HL-60 (cell line): ENCODE data around the gene MYO5B.

Experiments used
- DNase-seq, 2 experiments: peaks; one replicate each; pipeline ENCODE4 v3.0.0-alpha.2; 2010 to 2020; ENCODE audit warnings: low read depth in 1 of 2, low spot score in 1 of 2
- H3K27ac ChIP-seq: fragments of 250-450 bp; sonication (Bioruptor Pico); replicated peaks from 2 replicates; pipeline ENCODE4 v1.5.1; 2020; ENCODE audit warnings: mild to moderate bottlenecking, moderate library complexity
- H3K27me3 ChIP-seq: fragments of 250-450 bp; sonication (Bioruptor Pico); 2 replicates; pipeline ENCODE4 v1.5.1; 2021; ENCODE audit warnings: mild to moderate bottlenecking, moderate library complexity; ENCODE audit not compliant: insufficient read depth, poor library complexity, severe bottlenecking
- H3K4me3 ChIP-seq: replicated peaks from 2 replicates; pipeline ENCODE4 v1.5.1; 2011; ENCODE audit warnings: mild to moderate bottlenecking, control low read depth, low read length; ENCODE audit not compliant: insufficient read depth
- CTCF ChIP-seq: IDR thresholded peaks from one replicate; pipeline ENCODE4 v1.5.1; 2011; ENCODE audit warnings: low read length, control low read depth, inconsistent platforms; ENCODE audit not compliant: insufficient read depth
- GABPA ChIP-seq: IDR thresholded peaks from 2 replicates; pipeline ENCODE4 v1.6.1; 2012; ENCODE audit warnings: low read depth
- POLR2AphosphoS5 ChIP-seq: IDR thresholded peaks from 2 replicates; pipeline ENCODE4 v1.6.1; 2012; ENCODE audit warnings: low read depth
- REST ChIP-seq: IDR thresholded peaks from 2 replicates; pipeline ENCODE4 v1.6.1; 2012; ENCODE audit warnings: low read depth; ENCODE audit not compliant: insufficient replicate concordance
- SPI1 ChIP-seq: IDR thresholded peaks from 2 replicates; pipeline ENCODE4 v1.6.1; 2012; ENCODE audit warnings: low read depth, mild to moderate bottlenecking, borderline replicate concordance

Gene MYO5B

GRCh38 chr18:49922228-49922627 lies 272.7 kb downstream of the MYO5B start:
- H3K27ac ChIP-seq, result no peak overlapping the region
- TF ChIP-seq GABPA (no peak), REST (no peak)
- no peak for DNase-seq
- H3K27me3 ChIP-seq, result peaks cover 18% of the 10 kb centered on the region
- no peak overlapping the region for H3K4me3 ChIP-seq

DNA sequence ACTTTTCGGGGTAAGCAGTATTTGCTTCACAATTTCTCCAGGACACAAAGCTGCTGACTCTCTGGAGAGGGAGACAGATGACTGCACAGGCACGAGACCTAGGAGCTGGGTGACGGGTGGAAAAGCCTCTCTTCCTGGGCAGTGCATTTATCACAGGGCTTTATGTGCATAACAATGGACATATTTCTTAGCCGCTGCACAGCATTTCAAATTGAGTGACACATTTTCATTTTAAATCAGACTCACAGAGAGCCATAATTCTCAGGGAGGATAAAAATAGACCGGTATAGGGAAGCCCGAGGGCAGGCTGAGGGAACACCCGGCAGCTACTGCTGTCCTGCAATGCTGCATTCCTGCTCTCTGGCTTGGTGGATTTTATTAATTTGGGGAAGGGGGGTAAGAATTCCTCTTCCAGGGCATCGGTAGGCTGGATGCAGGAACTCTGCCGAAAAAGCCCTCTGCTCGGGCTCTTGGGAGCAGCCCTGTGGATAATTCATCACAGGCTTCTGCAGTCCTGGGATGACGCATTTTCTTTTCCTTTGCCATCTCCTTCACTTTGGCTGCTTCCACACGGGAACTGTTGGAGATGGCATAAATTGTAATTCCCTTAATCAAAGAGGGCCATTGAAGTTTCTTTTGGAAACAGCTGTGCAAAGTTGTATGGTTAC lies 273.5 kb downstream of the MYO5B start:
- Histone ChIP-seq H3K27me3 (peaks cover 23% of the 10 kb centered on the region), H3K4me3 (no peak overlapping the region), H3K27ac (no peak overlapping the region)
- TF ChIP-seq GABPA (no peak), REST (no peak), SPI1 (no peak), POLR2AphosphoS5 (no peak), CTCF (no peak)
- DNase-seq, result no peak

DNA sequence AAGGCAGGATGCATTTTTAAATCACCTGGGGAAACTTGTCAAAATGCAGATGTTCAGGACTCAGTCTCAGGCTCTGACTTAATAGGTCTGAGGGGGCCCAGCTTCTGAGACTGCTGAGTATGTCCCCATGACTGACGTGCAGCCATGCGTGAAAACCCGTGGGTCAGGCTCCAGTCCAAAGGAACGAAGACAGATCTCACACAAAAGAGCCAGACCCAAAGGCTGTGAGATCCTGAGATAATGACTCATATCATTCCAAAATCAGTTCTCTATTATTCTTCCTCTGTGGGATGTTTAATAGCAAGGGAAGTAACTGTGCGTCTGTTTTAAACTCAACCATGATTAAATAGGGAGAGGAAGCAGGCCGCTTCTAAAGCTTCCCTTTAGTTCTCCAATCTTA lies 274.2 kb downstream of the MYO5B start:
- H3K4me3 ChIP-seq, result no peak overlapping the region
- TF ChIP-seq POLR2AphosphoS5 (no peak), GABPA (no peak), SPI1 (no peak), CTCF (no peak), REST (no peak)
- no peak overlapping the region for H3K27ac ChIP-seq
- no peak for DNase-seq
- H3K27me3 ChIP-seq, result peaks cover 23% of the 10 kb centered on the region
